Forelimb muscle (tissue), 1 donor: ENCODE data around the gene RAC2. TPM values are rescaled to one million over a fixed set of nuclear protein-coding genes. Genes with fewer than 3 reads are reported as not detected.

Experiments
- DNase-seq: peaks from one replicate; pipeline ENCODE4 v3.0.0-alpha.2; 2013; ENCODE audit warnings: low read depth
- polyA plus RNA-seq: library from polyadenylated mRNA; unstranded; fragments of 120-200 nt; gene quantifications from one replicate; pipeline ENCODE4 v1.2.1, GENCODE V29; 2013; ENCODE audit not compliant: insufficient read length

RAC2 gene
- polyA plus RNA-seq, 1 donor: 5.1 TPM

DNA sequence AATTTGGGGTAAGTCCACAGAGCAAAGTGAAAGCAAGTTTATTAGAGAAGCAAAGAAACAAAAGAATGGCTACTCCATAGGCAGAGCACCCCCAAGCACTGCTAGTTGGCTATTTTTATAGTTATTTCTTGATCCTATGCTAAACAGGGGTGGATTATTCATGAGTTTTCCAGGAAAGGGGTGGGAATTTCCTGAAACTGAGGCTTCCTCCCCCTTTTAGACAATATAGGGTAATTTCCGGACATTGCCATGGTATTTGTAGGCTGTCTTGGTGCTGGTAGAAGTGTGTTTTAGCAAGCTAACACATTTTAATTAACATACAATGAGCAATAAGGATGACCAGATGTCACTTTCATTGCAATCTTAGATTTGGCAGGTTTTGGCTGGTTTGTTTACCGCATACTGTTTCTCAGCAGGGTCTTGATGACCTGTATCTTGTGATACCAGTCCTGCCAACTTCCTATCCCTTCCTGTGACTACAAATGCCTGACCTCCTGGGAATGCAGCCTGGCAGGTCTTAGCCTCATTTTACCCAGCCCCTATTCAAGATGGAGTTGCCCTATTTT lies 55.1 kb downstream of the RAC2 start:
- DNase-seq: no peak

- DNase-seq: no peak
Measured at GRCh38 chr22:37187891-37188761, 55.9 kb downstream of the RAC2 start, which contains the start of gene C1QTNF6. Gene C1QTNF6 (minus strand): TSS chr22:37188247. CDS start chr22:37188213, 34 bp downstream.

GRCh38 chr22:37187552-37187890 lies 56.5 kb downstream of the RAC2 start:
- DNase-seq: no peak

DNA sequence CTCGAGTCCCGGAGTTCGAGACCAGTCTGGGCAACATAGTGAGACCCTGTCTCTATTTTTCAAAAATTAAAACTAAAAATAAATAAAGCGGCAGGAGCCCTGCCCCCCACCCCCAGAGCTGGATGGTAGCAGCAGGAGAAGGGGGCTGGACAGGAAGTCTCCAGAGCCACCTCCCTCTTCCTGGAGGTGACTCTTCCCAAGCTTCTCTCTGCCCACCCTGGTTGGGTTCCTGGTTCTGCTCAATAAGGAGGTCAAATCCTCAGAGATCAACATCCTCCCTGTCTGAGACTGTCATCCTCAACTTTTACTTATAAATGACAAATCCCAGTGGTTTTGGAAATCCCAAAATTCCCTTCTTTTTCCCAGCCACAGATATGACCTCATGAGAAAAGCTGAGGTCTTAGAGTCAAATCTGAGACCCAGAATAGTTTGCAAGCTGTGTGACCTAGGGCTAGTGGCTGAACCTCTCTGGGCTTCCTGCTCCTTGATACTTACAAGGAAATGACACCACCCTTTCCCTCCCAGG lies 57.0 kb downstream of the RAC2 start:
- DNase-seq: no peak

- no peak for DNase-seq
Measured at GRCh38 chr22:37186228-37186996, 57.7 kb downstream of the RAC2 start.

GRCh38 chr22:37185646-37186227 lies 58.3 kb downstream of the RAC2 start:
- no peak for DNase-seq

DNA sequence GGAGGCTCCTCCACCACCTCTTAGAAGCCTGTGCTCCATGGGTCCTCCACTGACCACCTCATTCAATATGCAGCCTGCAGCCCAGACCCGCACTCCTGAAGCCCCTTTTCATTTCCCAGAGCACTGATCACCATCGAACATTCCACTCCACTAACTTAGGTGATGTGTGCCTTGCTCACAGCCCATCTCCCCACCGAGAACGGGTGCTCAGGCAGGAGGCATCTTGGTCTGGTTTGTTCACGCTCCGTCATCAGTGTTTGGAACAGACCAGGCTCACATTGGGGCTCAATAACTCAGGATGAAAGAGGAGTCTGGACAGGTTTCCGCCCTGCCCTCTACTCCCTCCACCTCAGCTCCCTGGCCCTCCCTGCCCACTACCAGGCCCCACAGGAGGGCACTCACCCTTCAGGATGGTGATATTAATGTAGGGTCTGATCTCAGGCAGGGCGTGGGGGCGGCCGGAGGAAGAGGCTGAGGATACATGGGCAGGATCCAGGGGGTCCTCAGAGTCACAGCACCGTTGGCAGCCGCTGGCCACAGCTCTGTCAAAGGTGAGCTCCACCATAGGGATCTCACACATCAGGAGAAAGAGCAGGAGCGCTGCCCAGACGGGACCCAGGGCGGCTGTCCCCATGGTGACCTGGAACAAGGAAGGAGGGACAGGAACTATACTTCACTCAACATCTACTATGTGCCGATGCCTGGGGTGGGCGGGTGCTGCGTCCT lies 59.1 kb downstream of the RAC2 start:
- DNase-seq: no peak

DNA sequence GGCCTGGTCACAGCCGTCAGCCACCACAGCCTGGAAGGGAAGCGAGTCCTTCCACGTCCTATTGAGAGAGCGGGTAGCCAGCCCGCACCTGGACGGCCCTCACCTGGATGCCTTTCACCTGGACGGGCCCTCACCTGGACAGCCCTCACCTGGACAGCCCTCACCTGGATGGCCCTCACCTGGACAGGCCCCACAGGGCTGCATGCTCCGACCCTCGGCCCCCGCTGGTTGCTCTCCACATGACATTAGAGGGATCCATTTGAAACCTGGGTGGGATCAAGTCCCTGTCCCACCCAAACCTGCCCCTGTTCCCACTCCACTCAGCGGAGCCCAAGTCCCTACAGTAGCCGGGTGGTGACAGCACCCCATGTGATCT lies 59.7 kb downstream of the RAC2 start:
- no peak for DNase-seq

DNA sequence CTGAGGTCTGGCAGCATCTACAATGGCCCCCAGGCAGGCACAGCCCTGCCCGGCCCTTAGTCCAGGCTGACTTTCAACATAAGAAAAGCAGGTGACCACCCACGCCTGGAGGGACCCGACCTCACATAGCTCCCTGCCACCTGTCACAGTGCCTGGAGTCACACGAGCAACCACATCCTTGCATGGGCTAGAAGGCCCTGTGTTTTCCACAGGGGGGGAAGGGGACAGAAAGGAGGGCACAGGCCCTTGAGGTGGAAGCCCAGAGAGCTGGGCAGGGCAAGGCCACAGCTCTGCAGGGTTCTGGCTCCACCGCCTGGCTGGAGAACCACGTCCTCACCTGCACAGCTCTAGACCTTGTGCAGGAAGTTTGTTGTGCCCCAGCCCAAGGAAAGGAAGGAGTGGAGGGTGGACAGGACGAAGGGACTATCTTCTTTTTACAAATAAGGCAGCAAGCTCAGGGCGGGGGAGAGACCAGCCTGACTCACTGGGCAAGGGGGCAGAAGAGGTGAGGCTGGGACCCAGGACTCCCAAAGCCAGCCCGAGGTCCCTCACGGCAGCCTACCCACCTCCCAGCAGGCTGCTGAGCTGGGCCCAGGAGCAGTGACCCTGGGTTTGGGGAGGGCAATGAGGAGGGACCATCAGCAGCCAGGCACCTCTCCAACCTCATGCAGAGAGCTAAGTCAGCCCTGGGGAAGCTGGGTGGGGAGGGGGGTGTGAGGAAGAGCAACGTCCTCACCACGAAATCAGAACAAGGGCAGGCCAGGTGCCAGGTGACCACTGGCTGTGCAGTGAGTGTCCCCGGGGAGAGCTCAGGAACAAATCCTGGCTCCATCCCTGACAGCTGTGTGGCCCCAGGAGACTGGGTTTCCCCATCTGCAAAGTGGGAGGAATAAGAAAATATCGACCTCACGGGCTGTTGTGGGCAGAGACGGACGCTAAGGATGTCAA lies 60.4 kb downstream of the RAC2 start:
- no peak for DNase-seq

DNA sequence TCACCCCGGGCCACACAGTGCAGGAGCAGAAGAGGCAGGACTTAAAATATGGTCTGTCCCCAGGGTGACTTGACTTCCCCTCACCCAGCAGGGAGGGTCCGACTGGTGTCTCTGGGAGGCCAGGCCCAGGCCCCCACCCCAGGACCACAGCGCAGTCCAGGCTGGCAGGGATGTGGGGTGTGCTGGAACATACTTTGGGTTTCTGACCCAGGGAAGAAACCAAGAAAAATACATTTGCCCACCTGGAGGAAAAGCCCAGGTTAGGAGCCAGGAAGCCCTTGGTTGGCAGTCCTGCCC lies 61.2 kb downstream of the RAC2 start:
- no peak for DNase-seq

DNA sequence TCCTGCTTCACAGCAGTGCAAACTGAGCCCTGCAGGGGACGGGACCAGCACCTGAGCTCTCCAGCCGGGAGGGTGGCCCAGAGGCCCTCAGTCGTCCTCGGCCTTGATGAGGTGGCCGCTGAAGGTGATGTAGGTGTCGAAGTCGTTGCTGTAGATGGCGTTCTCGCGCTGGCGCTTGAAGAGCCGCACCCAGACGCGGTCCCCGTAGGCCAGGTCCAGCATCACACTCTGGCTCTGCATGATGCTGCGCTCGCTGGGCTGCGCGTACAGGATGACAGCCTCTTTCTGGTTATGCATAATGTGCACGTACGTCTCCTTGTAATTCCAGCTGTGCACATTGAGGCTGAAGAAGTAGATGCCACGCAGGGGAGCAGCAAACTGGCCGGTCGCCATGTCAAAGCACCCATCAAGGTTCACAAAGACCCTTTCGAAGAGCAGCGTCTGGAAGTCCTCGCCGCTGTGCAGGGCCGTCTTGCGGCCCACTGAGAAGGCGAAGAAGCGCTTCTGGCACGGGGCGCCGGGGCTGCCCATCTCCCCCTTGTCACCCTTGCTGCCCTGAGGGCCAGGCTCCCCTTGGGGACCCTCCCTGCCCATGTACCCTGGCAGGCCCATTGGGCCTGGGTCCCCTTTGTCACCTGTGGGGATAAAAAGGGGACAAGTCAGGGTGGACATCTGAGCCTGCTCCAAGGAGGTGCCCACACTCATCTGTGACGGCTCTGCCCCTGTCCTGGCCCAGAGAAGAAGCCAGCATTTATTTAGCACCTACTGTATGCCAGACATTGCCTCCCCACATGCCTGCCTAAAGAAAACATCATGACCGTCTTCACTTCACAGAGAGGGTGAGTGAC lies 61.7 kb downstream of the RAC2 start:
- DNase-seq: no peak

DNA sequence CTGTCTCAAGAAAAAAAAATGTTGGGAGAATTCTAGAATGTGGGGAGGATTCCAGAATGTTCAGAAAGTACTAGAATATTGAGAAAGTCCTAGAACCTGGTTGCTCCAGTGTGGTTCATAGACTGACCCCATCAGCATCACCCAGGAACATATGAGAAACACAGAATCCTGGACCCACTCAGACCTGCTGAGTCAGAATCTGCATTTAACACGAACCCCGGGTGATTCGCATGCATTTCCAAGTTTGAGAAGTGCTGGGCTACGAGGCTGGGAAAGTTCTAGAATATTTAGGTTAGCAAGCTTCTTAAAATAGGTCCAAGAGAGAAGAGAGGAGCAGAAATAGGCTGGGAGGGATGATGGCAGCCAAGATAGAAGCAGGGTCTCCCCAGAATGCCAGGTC lies 62.4 kb downstream of the RAC2 start:
- no peak for DNase-seq

- no peak for DNase-seq
Measured at GRCh38 chr22:37180531-37181231, 63.4 kb downstream of the RAC2 start.

DNA sequence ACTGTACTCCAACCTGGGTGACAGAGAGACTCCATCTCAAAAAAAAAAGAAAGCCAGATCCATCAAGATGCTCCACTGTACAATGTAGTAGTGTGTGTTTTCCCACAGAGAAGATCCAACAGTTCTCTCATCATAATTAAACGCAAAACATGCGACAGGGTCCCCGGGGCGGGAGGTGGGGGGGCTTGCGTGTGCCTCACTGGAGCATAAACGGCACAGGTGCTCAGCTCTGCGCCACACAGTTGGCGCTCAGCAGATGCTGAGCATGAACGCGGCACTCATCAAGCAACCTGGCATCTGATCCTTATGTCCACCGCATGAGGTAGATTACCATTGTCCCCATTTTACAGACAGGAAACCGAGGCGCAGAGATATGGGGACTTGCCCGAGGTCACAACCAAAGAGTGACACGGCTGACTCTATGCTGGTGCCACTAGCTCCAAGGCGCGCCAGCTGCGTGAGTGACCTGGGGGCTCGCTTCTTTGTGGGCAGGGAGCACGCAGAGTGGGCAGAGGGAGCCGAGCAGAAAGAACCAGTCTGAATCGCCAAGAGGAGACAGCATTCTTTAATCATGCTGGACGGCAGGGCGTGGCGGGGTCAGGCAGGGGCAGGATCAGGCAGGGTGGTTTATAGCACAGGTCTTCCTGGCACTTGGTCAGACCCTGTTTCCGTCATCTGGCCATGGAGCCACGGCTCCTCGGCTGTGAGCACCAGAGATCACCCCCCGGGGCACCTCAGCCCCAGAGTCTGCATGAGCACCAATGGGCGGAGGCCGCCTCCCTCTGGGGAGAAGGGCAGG lies 64.2 kb downstream of the RAC2 start:
- DNase-seq: no peak

DNA sequence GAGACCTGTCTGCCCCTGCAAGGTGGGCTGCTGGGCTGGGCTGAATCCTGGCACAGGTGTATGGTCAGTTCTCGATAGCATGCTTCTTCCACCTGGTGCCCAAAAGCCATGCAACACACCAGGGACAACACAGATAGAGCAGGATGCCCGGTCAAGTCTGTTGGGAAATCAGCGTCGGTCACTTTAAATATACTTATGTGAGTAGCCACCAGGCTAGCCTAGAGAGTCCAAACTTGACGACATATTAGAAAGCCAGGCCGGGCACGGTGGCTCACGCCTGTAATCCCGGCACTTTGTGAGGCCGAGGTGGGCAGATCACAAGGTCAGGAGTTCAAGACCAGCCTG lies 65.0 kb downstream of the RAC2 start:
- no peak for DNase-seq

- DNase-seq: no peak
Measured at GRCh38 chr22:37178350-37179125, 65.5 kb downstream of the RAC2 start.

DNA sequence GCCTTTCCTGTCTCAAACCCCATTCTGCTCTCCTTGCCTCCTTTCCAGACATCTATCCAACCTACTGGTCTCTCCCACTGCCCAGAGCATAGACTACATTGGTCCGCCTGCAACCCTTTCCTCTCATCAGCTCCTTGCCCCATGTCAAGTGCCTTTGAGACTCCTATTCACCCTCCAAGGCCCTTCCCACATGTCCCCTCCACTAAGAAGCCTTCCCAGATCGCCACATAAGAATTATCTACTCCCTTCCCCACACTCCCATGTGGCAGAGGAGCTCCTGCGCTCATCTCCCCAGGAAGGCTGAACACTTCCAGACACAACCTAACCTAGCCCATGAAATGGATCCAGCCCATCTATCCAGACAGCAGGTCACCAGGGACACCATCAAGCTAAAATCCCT lies 66.3 kb downstream of the RAC2 start:
- DNase-seq: no peak
